GM19468 (cell line): ENCODE measurements around the gene RUSC1.
"Not testable (repeated sequence)": the region's sequence is repeated elsewhere in the genome, so short reads cannot be mapped to it uniquely, and the experiment has no call there.

ENCODE experiments used
- ATAC-seq: cut with Tn5 transposase; IDR thresholded peaks from one replicate; pipeline ENCODE4 v1.9.1; 2021; ENCODE audit warnings: mild to moderate bottlenecking, moderate library complexity, moderate number of reproducible peaks; ENCODE audit not compliant: unreplicated experiment; ENCODE audit errors: extremely low read depth

Gene RUSC1

DNA sequence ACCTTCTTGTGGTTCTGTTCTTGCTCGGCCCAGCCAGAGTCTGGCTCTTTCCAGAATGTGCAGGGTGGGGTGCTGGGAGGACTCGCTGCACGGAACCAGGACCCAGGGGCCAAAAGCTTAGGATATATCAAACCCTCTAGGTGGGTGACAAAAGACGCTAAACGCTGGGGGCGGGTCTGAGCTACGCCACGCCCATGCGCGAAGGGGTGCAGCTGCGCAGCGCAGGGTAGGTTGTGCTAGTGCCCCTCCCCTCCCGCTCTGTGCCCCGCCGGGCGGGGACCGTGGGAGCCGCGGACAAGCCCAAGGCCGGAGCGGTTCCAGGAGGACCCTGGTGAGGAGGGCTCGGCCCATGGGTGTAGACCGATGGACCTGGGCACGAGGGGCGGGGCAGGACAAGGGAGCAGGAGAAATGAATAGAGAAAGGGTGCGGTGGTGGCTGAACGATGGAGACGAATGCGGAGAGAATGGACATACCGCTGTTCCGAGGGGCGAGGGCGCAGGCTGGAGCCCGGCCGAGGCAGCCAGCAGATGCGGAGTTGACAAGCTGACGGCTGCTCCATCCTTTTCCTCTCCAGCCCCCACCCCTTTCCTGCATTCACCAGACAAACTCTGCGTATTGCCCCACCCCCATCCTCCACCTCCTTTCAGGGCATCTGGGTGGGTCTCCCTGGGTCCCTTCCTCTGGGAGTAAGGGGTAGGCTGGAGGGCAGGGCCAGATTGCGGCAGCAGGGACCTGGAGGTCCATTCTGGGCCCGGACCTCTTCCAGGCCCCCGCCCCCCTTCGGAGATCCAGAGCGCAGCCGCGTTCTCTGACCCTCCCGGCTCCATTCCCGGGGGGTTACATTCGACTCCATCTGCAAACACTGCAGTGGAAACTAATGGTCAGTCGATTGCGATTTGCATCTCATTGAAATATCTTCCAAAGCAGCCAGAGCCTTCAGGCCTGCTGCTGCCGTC, at the start of gene RUSC1:
Gene RUSC1, plus strand, starts transcription at position 234 of the 957 bp plus-strand sequence. CDS start 880 bp downstream, outside the sequence.
- no peak for ATAC-seq

DNA sequence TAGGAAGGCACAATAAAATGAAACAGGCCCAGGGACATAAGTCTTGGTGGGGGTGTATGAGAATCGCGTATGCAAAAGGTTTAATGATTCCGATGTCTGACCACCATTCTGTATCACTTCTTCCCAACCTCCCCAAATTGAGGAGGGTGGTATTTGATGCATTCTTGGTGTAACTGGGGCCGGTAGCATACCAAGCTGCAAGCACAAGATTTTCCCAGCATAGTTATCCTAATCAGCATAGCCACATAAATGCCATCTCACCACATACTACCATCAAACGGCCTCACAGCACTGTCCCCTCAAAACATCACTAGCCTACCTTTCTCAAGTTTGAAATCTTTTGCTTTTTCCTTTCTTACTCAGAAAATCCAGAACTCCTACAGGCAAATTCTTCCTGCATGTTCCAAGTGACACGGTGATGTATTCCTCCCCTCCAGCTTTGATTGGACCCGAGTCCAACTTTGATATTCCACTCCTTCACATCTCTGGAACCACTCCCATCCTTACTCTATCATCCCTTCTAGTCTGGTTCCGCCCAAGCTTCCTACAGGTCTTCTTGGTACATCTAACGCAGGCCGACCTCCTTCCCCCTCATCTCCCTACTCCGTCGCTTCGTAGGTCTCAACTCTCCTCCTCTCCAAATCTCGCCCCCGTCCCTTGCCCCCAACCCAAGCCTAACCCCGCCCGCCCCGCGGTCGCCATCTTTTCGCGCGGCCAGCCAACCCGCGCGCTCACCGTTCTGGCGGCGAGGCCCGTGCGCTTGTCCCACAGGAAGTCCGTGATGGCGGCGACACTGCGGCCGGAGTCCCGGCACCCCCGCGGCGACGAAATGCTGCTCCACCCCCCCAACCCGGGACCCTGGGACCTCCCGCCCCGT, 48.0 kb upstream of the RUSC1 start:
- no peak for ATAC-seq

DNA sequence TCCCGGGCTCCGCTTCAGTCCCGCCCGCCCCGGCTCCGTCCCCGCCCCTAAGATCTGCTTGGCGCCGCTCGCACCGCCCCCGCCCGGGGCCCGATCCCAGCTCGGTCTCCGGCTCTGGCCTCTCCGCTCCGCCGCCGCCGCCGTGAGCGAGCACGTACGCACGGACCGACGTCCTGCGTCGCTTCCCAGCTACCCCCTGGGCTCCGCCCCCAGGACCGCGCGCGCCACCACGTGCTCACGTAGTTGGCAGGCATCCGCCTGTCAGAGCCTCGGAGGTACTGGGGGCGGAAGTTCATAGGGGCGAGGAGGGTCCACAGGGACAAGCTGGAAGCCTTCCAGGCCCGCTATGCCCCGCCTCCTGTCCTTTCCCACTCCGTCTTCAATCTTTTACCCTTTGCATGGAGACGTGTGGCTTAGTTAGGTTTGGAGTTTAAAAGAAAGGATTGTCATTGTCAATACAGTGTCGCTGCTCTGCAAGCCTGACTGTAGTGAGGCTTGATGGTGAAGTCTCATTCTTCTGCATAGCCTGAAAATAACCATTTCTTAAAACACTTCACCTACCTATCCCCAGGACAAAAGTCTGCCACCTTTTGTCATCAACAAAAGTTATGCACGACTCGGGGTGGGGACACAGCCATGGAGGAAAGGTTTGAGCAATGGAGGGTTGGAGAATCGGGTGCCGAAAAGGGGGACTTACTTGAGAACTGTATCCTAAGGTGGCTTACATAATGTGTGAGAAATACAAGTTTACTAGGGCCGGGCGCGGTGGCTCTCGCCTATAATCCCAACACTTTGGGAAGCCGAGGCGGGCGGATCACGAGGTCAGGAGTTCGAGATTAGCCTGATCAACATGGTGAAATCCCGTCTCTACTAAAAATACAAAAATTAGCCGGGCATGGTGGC, 47.1 kb upstream of the RUSC1 start, which contains the start of gene CLK2:
Gene CLK2, minus strand, starts transcription at position 162 of the 903 bp plus-strand sequence. CDS start 2,527 bp downstream, outside the sequence.
- peak; percentile 73 for ATAC-seq

DNA sequence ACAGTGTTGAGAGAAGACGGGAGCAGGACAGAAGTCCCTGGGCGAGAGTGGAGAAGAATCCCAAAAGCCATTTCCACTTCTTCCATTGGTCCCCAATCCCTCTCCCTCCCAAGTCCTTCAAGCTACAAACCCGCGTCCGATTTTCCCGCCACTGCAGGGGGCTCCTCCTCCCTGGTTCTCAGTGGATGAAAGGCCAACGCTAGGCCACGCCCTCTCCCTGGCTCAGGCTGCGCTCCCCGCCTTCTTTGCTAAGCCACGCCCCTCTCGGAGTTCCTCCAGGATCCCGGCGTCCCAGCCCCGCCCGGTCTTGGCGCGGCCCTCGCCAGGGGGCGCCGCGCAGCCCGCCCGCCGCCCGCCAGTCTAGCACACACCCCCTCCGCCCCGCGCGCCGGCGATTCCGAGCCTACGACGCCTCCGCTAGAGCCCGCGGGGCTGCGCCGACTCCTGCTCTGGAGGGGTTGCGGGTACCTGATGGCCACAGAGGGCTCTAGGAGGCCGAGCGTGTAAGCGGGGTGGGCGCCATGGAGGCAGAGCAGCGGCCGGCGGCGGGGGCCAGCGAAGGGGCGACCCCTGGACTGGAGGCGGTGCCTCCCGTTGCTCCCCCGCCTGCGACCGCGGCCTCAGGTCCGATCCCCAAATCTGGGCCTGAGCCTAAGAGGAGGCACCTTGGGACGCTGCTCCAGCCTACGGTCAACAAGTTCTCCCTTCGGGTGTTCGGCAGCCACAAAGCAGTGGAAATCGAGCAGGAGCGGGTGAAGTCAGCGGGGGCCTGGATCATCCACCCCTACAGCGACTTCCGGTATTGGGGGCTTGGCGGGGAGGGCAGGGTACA, 43.4 kb upstream of the RUSC1 start, which contains the start of gene HCN3:
Gene HCN3, plus strand, starts transcription at position 394 of the 832 bp plus-strand sequence. Its CDS starts 128 bp downstream, at position 522.
- peak; percentile 37 for ATAC-seq

DNA sequence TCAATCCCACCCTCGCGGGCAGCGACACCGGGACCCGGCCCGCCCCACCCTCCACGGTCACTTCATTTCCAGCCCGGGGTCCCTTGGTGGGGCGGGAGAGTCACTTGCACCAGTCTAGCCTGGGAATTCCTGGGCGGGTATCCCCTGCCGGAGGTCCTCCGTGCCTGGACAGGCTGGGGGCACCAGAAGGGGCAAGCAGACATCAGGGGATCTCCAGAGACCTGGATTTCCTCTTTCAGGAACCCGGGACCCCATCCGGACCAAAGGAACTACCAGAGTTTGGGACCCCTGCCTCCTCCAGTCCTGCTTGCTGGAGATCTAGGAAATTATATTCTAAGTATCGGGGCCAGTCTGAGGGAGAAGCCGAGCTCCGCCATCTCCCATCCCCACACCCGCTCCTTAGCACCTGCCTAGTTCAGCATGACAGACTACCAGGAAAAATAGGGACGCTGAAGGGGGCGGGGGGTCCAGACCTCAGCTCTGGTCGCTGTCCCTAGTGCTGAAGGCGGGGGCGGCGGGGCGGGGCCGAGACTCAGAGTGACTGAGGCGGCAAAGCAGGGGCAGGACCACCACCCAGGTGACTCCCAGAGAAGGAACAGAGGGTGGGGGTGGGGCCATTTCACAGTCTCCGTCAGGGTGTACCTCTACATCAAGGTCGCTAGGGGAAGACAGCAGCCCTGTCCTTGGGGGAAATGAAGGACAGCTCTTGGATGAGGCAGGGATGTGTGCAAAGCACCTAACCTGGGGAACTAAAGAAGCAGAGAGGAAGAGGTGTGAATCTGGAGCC, 42.6 kb upstream of the RUSC1 start:
- no peak for ATAC-seq

DNA sequence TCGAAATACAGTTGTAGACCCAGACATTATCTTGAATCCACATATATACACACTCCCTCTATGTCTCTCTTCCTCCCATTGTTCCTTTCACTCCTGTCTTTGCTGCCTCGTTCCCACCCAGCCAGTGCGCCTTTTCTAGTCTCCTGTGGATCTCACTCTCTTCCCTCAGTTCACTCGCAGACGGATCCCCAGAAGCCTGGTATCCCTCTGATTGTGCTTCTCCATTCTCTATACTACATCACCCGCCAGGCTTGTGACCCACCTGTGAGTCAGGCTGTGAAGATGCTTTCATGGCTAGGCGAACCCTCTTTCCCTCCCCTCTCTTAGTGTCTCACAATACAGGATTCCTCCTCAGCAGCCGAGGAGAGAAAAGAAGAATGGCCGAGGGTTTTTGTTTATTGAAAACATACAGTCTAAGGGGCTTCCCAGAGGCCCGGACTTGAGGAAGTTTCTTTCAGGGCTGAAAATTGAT, 42.0 kb upstream of the RUSC1 start:
- ATAC-seq, result no peak

- no peak for ATAC-seq
Measured at GRCh38 chr1:155279268-155279667, 41.4 kb upstream of the RUSC1 start.

- no peak for ATAC-seq
Measured at GRCh38 chr1:155282488-155283091, 38.1 kb upstream of the RUSC1 start.

DNA sequence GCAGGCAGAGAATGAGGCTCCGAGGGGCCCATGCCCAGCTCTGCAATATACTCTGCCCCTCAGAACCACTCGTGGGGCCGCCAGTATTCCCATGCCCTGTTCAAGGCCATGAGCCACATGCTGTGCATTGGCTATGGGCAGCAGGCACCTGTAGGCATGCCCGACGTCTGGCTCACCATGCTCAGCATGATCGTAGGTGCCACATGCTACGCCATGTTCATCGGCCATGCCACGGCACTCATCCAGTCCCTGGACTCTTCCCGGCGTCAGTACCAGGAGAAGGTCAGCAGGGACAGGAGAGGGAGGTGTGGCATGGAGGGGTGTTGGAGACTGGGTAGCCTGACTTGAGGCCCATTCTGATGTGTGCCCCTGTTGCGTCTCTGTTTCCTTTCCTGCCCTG, 36.2 kb upstream of the RUSC1 start:
- no peak for ATAC-seq

GRCh38 chr1:155285063-155285462, 35.6 kb upstream of the RUSC1 start:
- no peak for ATAC-seq

DNA sequence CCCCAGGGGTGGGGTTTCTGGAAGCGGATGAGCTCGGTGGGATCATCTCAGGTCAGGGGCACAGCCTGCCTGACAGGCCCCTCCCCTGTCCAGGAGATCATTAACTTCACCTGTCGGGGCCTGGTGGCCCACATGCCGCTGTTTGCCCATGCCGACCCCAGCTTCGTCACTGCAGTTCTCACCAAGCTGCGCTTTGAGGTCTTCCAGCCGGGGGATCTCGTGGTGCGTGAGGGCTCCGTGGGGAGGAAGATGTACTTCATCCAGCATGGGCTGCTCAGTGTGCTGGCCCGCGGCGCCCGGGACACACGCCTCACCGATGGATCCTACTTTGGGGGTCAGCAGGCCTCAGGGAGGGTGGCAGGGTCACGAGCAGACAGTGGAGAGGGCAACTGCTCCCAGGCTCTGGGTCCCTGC, 35.1 kb upstream of the RUSC1 start:
- ATAC-seq, result no peak

DNA sequence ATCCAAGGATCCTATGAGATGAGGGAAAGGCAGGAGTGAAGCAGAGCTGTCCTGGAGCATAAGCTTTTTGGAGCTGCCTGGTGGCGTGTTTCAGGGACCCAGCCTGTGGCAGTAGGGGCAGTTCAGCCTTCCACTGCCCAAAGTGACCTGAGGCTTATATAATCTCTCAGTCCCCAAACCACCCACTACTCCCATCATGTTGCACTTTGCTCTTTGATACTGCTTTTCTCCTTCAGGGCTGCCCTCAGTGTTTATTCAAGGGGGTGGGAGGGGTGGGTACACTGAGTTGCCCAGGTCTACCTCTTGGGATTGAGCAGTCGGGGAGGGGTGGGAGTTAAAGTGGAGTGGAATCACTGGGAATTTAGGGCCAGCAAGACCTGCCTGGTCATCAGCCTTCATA, 34.1 kb upstream of the RUSC1 start:
- ATAC-seq, result no peak

GRCh38 chr1:155287987-155288543, 32.6 kb upstream of the RUSC1 start:
- no peak for ATAC-seq

- ATAC-seq, result not testable (repeated sequence)
Measured at GRCh38 chr1:155291006-155291405, 29.7 kb upstream of the RUSC1 start.

DNA sequence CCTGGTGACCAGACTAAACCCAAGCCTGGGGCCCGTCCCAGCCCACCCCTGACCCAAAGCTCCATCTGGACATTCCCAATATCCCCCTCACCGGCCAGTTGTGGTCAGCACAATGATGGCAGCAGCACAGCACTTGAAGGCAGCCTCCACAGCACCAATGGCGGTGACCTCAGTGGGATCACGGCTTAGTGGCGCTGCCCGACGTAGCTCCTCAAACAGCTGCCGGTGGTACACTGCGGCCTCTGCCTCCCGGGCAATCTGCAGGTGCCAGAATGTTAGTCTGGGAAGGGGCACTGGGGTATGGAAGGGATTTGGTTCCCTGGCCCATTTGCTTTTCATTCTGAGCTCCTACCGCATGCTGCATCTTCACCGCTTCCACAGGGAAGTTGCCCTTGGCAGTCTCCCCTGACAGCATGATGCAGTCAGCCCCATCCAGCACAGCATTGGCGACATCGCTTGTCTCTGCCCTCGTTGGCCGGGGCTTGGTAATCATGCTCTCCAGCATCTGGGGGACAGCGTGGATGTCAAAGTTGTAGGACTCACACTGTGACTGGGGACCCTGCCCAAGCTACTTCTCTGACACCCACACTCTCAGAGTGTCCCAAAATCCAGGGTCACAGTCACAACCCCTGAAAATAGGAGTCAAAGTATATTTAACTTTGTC, 27.5 kb upstream of the RUSC1 start:
- ATAC-seq, result no peak

GRCh38 chr1:155294520-155295182, 26.0 kb upstream of the RUSC1 start:
- no peak for ATAC-seq
